H4 (cell line): Measurements from ENCODE around the gene MAG. TPM values are rescaled to one million over a fixed set of nuclear protein-coding genes. Genes with fewer than 3 reads are reported as not detected.

ENCODE experiments used
- DNase-seq: peaks from one replicate; pipeline ENCODE4 v3.0.0-alpha.2; 2015; ENCODE audit warnings: low spot score
- total RNA-seq: library from RNA; depleted of rRNA; stranded (reverse); fragments of >200 nt; shearing (Covaris generic); gene quantifications from 2 replicates; pipeline ENCODE4 v1.2.3, GENCODE V29; 2014; rRNA removed

Gene MAG
- total RNA-seq, 1 experiment from 2014 or later, result not detected

DNA sequence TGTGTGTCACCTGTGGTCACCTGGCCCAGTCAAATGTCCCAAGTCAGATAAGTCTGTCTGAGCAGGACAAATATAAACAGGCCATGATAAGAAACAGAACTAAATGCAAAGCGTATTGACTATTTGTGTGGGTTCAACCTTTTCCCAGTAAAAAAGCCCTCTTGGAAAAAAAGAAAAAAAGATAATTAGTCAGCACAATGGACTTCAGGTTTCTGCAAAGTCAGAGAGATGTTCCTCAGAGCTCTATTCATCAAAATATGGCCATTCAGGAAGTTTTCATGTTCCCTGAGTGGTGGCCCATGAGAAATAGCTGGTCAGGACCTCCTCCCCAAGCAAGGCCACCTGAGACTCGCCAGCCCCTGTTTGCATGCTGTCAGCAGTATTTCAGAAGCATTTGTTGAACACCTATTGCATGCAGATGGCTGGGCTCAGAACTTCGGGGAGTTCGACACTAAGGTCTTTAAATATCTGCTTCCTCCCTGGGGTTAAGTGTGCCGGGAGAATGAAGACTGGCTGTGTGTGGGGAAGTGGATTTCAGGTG, 69.0 kb downstream of the MAG start:
- no peak for DNase-seq

DNA sequence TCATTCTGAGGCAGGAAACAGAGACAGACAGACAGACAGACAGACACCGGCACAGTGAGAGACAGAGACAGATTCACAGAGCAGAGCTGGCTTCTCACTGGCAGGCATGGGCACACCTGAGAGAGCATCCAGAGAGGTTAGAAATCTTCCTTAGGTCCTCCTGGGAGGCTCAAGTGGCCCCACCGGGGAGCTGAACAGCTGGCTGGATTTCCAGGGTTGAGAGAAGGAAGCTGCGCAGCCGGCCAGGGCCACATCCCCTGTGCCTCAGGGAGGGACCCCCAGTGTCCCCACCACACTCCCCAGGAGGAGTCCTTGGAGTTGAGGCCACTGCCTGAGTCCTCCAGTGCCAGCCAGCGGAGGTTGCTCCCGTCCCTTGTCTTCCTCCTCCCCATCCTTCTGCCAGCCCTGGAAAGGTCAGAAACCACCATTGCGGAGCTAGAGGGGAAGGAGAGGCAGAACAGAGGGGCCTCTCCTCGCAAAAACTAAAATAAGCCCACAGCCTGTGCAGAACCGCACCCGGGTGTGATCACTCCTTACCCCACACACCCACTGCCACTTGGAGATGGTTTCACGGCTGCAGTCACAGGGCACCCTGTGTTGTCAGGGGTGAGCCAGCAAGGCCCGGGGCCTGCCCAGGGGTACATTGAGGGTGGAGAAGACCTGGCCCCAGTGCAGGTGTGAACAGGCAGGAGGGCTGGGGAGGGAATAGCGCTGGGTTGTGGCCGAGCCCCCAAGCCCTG, 70.5 kb downstream of the MAG start:
- DNase-seq, result no peak

DNA sequence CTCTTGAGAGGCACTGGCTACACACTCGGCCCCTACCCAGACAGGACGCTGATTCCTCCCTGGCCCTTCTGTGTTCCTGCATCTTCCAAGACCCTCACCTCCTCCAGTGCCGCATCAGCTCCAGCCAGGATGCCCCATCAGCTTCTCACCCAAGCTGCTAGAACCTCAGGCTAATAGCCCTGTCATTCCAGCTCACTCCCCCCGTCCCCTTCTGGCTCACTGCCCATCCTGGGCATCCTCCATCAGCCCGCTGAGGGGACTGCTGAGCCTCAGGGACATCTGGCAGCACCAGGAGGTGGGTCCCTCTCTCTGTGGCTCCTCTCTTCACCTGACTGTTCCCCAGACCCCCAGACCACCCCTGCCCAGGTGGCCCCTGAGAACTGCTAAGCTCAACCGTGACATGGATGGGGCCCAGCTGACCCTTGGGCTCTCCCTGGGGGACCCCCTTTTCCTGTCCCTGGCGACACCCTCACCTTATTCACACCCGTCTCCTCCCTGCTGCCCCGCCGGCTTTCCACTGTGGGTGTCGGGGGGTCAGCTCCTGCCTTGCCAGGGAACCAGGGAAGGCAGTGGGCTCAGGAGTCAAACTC, 71.1 kb downstream of the MAG start:
- DNase-seq, result no peak

Other genes starting within 250 kb of the MAG start
- not detected in 2 replicates for gene FXYD3, start 176.3 kb upstream of the MAG start, total RNA-seq
- gene LGI4, start 157.1 kb upstream of the MAG start, total RNA-seq, result not detected in 2 replicates
- gene FXYD1, start 153.3 kb upstream of the MAG start, total RNA-seq, result not detected in 2 replicates
- 0.14 TPM in 1 of 2 replicates, not detected in the other for gene FXYD7, start 148.9 kb upstream of the MAG start, total RNA-seq
- 173 and 209 TPM in 2 replicates for gene FXYD5, start 137.4 kb upstream of the MAG start, total RNA-seq
- gene FAM187B, start 63.4 kb upstream of the MAG start, total RNA-seq, result not detected in 2 replicates
- gene LSR, start 43.2 kb upstream of the MAG start, total RNA-seq, result 1.1 and 1.7 TPM in 2 replicates
- 64.0 and 65.0 TPM in 2 replicates for gene USF2, start 23.2 kb upstream of the MAG start, total RNA-seq
- 0.15 TPM in 1 of 2 replicates, not detected in the other for gene HAMP, start 9.6 kb upstream of the MAG start, total RNA-seq
- gene CD22, start 37.0 kb downstream of the MAG start, total RNA-seq, result 1.9 and 6.1 TPM in 2 replicates
- not detected in 2 replicates for gene FFAR1, start 55.7 kb downstream of the MAG start, total RNA-seq
- 0.21 TPM in 1 of 2 replicates, not detected in the other for gene FFAR3, start 66.3 kb downstream of the MAG start, total RNA-seq
- gene GPR42, start 78.9 kb downstream of the MAG start, total RNA-seq, result 0.21 TPM in 1 of 2 replicates, not detected in the other
- not detected in 2 replicates for gene FFAR2, start 156.1 kb downstream of the MAG start, total RNA-seq
- not detected in 2 replicates for gene KRTDAP, start 198.3 kb downstream of the MAG start, total RNA-seq
- gene DMKN, start 221.5 kb downstream of the MAG start, total RNA-seq, result 19.6 and 34.6 TPM in 2 replicates
- gene SBSN, start 236.2 kb downstream of the MAG start, total RNA-seq, result 0.45 TPM in 1 of 2 replicates, not detected in the other
- not detected in 2 replicates for gene GAPDHS, start 241.3 kb downstream of the MAG start, total RNA-seq